Colonic mucosa (tissue), 4 donors: ENCODE measurements around the gene TEX11. TPM values are rescaled to one million over a fixed set of nuclear protein-coding genes. Genes with fewer than 3 reads are reported as not detected.

ENCODE experiments used
- DNase-seq: peaks from one replicate; pipeline ENCODE4 v3.0.0-alpha.2; 2020
- H3K27ac ChIP-seq: fragments of 200-600 bp; one replicate; pipeline ENCODE4 v1.8.0; 2021
- H3K27me3 ChIP-seq: fragments of 200-600 bp; one replicate; pipeline ENCODE4 v1.8.0; 2021
- H3K36me3 ChIP-seq: fragments of 200-600 bp; one replicate; pipeline ENCODE4 v1.8.0; 2021
- H3K4me1 ChIP-seq: fragments of 200-600 bp; one replicate; pipeline ENCODE4 v1.8.0; 2021; ENCODE audit warnings: mild to moderate bottlenecking
- H3K4me3 ChIP-seq: fragments of 200-600 bp; one replicate; pipeline ENCODE4 v1.8.0; 2021
- H3K9ac ChIP-seq, 2 donors: one replicate each; pipeline ENCODE4 v1.7.0; 2013; ENCODE audit warnings: control low read depth in 2 of 2, low read depth in 2 of 2, low read length in 2 of 2
- H3K9me3 ChIP-seq: fragments of 200-600 bp; one replicate; pipeline ENCODE4 v1.8.0; 2021
- intact Hi-C: fragments of 100-400 bp; cut with DNase I; formaldehyde crosslinking; loops from one replicate; pipeline ENCODE4 v1.14.1; 2022
- total RNA-seq, 2 donors: library from RNA; stranded (reverse); fragmentation: NEBNext Ultra II Directional in 1 of 2; extraction: Animal tissue kit (Norgen Biotek cat#: 25700) in 1 of 2; gene quantifications; one replicate each; pipeline ENCODE4 v1.2.1, GENCODE V29; 2021
- TF ChIP-seq, protein P1 (sequence below): fragments of 200-600 bp; IDR thresholded peaks from one replicate; pipeline ENCODE4 v1.8.0; 2022; ENCODE audit warnings: antibody characterized with exemption, mild to moderate bottlenecking
- donor health status: healthy.
- donor health status: DM: no; HTN: no; CAD: no.
- donor health status: DM: no; HTN: no; CAD: no.

TEX11 gene
- 1 to 10 TPM in 1 of 2 donors, under 1 TPM in 1; 0.94 to 1.0 TPM for total RNA-seq

DNA sequence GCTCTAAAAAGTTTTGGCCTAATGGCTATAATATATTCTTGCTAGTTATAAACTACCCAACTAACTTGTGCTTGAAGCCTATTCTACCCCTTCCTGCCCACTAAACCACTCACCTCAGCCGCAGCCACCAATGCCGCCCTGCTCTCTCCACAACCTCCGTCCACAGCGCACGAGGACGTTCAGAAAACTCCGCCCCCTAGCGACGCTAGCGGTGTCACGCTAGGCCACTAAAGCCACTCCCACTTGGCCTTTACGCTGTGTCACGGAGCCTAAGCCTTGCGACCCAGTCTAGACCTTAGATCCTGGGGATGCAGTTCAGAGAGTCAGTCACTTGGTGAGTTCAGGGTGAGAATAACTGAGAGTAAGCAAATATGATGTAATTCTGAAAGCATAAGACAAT, at the start of gene TEX11:
TEX11 (minus strand) TSS at position 171 of the 400 bp plus-strand sequence. CDS start 922 bp downstream, outside the sequence.
- H3K36me3 ChIP-seq: no peaks in the 10 kb centered on the region
- no peak within 1 kb of the TSS for H3K9ac ChIP-seq
- DNase-seq: no peak
- TF ChIP-seq, protein P1, sequence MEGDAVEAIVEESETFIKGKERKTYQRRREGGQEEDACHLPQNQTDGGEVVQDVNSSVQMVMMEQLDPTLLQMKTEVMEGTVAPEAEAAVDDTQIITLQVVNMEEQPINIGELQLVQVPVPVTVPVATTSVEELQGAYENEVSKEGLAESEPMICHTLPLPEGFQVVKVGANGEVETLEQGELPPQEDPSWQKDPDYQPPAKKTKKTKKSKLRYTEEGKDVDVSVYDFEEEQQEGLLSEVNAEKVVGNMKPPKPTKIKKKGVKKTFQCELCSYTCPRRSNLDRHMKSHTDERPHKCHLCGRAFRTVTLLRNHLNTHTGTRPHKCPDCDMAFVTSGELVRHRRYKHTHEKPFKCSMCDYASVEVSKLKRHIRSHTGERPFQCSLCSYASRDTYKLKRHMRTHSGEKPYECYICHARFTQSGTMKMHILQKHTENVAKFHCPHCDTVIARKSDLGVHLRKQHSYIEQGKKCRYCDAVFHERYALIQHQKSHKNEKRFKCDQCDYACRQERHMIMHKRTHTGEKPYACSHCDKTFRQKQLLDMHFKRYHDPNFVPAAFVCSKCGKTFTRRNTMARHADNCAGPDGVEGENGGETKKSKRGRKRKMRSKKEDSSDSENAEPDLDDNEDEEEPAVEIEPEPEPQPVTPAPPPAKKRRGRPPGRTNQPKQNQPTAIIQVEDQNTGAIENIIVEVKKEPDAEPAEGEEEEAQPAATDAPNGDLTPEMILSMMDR: no peak
- H3K4me3 ChIP-seq: no peak within 1 kb of the TSS
- H3K4me1 ChIP-seq: no peaks in the 10 kb centered on the region
- no peaks in the 10 kb centered on the region for H3K9me3 ChIP-seq
- no peaks in the 10 kb centered on the region for H3K27me3 ChIP-seq
- H3K27ac ChIP-seq: no peak within 1 kb of the TSS
- intact Hi-C loops: no loop called here

DNA sequence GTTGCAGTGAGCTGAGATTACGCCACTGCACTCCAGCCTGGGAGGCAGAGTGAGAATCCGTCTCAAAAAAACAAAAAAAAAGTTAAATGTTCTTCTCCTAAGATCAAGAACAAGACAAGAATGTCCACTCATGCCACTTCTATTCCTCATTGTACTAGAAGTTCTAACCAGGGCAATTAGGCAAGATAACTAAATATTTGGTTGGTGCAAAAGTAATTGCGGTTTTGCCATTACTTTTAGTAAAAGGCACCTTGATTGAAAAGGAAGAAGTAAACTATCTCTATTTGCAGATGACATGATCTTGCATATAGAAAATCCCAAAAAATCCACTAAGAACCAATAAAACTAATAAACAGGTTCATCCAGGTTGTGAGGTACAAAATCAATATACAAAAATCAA, 46.4 kb upstream of the TEX11 start:
- DNase-seq: no peak
- Histone ChIP-seq H3K27me3 (no peaks in the 10 kb centered on the region), H3K9me3 (no peaks in the 10 kb centered on the region), H3K4me3 (no peak overlapping the region), H3K36me3 (no peaks in the 10 kb centered on the region), H3K9ac (no peak overlapping the region), H3K4me1 (no peaks in the 10 kb centered on the region), H3K27ac (no peak overlapping the region)
- intact Hi-C loops: no loop called here
- TF ChIP-seq, protein P1: no peak

DNA sequence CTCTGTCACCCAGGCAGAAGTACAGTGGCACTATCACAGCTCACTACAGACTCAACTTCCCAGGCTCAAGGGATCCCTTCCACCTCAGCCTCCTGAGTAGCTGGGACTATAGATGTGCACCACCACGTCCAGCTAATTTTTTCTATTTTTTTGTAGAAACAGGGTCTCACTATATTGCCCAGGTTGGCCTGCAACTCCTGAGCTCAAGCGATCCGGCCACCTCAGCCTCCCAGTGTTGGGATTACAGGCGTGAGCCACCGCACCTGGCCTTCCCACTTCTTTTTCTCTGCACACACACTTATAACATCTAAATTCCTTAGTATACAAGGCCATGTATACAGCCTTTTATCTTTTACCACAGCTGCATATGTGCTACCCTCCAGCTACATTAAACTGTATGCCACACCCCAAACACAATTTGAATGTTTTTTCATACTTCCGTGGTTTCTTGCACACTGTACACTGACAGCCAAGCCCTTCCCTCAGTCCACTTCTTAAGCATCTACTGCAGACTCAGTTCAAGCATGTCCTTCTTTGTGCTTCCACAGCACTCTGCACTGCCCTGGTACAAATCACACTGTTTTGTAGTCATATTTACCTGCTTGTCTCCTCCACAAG, 15.9 kb upstream of the TEX11 start:
- TF ChIP-seq, protein P1: no peak
- intact Hi-C loops: no loop called here
- no peaks in the 10 kb centered on the region for H3K4me1 ChIP-seq
- no peak overlapping the region for H3K9ac ChIP-seq
- H3K27ac ChIP-seq: no peak overlapping the region
- no peaks in the 10 kb centered on the region for H3K36me3 ChIP-seq
- H3K27me3 ChIP-seq: no peaks in the 10 kb centered on the region
- no peak for DNase-seq
- no peak overlapping the region for H3K4me3 ChIP-seq
- H3K9me3 ChIP-seq: no peaks in the 10 kb centered on the region

DNA sequence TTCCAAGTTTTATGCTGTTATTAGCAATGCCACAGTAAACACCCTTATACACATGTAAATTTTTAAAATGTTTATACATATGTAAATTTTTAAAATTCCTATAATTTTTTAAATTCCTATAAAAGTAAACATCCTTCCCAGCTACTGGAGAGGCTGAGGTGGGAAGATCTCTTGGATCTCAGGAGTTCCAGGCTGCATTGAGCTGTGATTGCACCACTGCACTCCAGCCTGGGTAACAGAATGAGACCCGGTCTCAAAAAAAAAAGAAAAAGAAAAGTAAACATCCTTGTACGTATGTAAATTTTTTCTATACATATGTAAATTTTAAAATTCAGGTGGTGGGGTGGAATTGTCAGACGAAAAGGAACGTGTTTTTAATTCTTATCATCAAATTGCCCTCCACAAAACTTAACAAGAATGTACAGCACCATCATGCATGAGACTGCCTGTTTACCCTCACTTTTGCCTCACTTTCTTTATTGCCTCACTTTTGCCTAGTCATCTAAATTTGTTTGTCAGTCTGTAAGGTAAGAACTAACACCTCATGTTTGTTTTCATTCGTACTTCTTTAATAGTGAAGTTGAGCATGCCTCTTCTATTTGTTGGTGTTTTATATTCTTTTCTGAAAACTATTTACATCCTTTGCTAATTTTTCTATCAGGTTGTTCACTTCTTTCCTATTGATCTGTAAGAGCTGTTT, 14.4 kb upstream of the TEX11 start:
- Histone ChIP-seq H3K27ac (no peak overlapping the region), H3K4me3 (no peak overlapping the region), H3K4me1 (no peaks in the 10 kb centered on the region), H3K9me3 (no peaks in the 10 kb centered on the region), H3K9ac (no peak overlapping the region), H3K36me3 (no peaks in the 10 kb centered on the region), H3K27me3 (no peaks in the 10 kb centered on the region)
- intact Hi-C loops: no loop called here
- no peak for DNase-seq
- TF ChIP-seq, protein P1: no peak

DNA sequence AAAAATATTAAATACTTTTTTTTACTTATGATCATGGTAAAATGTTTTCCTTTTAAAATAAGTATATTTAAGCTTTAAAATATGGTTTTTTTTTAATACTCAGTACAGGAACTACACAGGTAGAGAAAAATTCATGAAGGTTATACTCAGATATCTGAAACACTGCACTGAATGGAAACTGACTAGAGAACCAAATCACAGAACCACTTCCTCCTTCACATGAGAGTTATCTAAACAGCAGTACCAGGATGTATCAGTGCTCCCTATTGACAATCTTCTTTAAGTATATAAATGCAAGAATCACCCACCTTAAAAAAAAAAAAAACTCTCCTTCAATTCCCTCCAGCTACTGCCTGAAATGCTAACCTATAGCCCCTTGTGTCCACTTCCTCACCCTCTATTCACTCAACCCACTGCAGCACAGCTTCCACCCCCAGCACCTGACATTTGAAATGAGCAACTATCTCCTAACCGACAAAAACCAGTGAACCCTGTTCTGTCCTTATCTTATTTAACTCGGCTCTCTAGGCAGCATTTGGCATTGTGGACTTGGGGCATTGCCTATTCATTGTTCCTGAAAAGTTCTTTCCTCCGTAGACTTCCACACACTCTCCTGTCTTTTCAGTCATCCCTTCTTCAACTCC, 13.3 kb upstream of the TEX11 start:
- Histone ChIP-seq H3K27me3 (no peaks in the 10 kb centered on the region), H3K36me3 (no peaks in the 10 kb centered on the region), H3K9me3 (no peaks in the 10 kb centered on the region), H3K4me1 (no peaks in the 10 kb centered on the region), H3K9ac (no peak overlapping the region), H3K27ac (no peak overlapping the region), H3K4me3 (no peak overlapping the region)
- TF ChIP-seq, protein P1: no peak
- DNase-seq: no peak
- intact Hi-C loops: no loop called here
